ENCODE measurements around the gene ASH1L.
A peak's percentile ranks its signal among the peaks of the same experiment; 100 is the strongest.

ASH1L gene

DNA sequence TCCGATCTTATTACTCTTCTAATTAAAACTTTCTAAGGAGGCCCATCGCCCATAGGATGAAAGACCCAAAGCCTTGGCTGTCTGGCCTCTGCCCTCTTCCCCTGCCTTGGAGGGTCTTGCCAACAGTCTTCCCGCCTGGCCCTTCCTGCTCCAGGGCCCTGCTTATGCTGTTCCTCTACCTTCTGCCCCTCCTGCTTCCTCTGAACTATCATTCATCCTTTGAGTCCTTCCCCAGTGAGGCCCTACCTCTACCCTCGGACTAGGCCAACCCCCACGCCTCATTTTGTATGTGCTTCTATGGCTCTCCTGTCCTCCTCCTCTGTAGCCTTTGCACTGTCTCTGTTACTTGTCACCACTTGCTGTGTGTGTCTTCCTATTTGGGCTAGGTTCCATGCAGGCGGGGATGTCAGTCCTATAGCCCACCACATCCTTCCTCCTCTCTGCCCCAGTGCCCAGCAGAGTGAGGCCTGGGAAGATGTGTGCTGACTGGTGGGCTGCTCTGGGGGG is 236.5 kb downstream of the ASH1L start:
- DNase-seq, result no peak

DNA sequence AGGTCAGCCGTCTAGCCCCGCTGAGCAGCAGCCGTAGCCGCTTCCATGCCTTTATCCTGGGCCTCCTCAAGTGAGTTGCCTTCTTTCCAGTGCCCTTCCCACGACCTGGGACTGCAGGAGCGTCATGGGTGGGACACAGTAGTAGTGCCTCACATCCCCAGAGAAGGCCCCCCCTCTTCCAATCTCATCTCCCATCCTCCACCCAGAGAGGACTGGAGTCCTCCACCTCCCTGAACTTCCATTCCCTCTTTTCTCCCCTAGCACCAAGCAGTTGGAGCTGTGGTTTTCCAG is 237.1 kb downstream of the ASH1L start:
- no peak for DNase-seq

DNA sequence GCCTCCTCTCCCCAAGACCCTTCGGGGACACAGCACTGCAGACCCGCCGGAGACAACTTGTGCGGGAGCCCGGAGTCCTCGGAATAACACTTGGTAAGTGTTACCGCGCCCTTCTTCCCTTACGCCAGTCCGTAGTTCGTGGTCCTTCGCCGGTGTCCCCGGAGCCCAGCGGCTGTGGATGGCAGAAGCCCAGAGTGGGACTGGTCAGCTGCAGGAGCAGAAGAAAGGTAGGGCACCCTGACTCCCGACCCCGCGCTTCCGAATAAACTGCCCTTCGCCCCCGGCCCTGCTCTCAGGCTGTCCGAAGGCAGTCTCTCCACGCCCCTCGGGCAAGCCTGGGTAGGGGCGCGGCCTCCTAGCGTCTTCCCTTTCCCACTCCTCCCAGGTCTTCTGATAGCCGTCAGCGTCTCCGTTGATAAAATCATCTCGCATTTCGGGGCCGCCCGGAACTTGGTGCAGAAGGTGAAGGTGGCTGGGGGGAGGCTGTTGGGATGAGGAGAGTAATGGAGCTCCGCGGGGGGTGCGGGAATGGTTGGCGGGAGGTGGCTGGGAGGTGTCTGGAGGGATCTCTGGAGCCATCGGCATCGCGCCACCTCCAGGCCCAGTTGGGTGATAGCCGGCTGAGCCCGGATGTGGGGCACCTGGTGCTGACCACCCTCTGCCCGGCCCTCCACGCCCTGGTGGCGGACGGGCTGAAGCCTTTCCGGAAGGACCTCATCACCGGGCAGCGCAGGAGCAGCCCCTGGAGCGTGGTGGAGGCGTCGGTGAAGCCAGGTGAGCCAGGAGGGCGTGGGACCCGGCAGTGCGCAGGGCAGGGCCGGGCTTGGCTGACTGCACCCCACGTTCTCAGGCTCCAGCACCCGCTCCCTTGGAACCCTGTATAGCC is 237.6 kb downstream of the ASH1L start:
- DNase-seq, result peak; percentile 82

GRCh38 chr1:155324037-155324716 is 238.4 kb downstream of the ASH1L start:
- peak; percentile 93 for DNase-seq

DNA sequence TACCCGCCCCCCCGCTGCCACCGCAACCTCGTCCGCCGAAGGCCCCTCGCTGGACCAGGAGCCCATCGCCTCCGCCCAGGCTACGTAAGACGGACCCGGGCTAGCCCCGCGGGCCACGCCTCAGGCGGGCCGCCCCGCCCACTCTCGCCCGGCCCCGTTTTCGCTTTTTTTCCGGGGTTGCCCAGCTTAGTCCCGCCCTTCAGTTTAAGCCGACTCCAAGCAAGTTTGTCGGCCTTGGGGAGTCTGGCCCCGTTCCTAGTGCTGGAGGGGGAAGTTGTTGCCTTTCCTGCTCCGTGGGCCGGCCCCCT is 238.9 kb downstream of the ASH1L start:
- no peak for DNase-seq

DNA sequence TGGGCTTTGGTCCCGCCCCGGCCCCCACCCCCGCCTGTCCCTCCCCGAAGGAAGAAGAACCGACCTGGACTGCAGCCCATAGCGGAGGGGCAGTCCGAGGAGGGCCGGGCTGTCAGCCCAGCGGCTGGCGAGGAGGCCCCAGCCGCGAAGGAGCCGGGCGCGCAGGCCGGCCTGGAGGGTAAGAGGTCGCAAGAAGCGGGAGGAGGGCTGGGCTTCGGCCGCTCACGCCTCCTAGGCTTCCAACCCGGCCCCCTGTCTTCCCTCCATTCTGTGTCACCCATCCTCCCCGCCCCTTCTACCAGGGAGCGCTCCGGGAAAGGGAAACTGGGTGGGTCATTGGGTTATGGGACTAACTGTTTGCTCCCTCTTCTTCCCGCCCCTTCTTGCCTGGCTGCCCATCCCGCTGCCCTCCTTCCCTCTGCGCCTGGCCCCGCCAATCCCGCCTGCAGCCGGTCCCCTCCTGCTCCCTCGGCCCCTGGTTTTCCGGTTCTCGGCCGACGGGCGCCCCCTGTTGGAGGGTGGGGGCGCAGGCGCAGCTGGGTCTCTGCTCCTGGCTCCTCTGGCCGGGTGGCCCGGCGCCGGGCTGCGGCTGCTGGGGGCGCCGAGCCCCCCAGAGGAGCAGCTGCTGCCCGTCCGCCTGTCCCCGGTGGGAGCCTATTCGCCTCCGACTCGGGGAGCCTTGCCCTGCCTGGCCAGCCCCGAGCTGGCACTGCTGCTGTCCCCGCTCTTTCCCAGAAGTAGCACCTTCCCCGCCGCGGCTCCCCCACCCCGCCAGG is 239.5 kb downstream of the ASH1L start:
- DNase-seq, result peak; percentile 95

DNA sequence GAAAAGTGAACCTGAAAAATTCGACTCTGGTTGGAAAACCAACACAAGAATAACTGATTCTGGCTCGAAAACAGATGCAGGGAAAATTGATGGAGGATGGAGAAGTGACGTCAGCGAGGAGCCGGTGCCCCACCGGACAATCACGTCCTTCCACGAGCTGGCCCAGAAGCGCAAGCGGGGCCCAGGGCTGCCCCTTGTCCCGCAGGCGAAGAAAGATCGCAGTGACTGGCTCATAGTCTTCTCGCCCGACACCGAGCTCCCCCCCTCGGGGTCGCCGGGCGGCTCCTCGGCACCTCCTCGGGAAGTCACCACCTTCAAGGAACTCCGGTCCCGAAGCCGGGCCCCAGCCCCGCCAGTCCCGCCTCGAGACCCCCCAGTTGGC is 240.0 kb downstream of the ASH1L start:
- DNase-seq, result peak; percentile 64

DNA sequence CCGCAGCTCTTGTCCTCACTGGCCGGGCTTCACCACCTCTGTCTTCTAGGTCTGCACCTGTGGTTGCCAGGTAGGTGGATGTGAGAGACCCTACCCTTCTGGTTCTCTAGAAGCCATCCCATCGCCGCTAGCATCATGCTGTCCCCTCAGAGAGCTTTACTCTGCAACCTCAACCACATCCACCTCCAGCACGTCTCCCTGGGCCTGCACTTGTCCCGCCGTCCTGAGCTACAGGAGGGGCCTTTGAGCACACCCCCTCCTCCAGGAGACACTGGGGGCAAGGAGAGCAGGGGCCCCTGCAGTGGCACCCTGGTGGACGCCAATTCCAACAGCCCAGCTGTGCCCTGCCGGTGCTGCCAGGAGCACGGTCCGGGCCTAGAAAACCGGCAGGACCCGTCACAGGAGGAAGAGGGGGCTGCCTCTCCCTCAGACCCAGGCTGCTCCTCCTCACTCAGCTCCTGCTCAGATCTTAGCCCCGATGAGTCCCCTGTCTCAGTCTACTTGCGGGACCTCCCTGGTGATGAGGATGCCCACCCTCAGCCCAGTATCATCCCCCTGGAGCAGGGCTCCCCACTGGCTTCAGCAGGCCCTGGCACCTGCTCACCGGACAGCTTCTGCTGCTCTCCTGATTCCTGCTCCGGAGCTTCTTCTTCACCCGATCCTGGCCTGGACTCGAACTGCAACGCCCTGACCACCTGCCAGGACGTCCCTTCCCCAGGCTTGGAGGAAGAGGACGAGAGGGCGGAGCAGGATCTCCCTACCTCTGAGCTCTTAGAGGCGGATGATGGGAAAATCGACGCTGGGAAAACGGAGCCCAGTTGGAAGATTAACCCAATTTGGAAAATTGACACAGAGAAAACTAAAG is 240.7 kb downstream of the ASH1L start:
- DNase-seq, result peak; percentile 49

DNA sequence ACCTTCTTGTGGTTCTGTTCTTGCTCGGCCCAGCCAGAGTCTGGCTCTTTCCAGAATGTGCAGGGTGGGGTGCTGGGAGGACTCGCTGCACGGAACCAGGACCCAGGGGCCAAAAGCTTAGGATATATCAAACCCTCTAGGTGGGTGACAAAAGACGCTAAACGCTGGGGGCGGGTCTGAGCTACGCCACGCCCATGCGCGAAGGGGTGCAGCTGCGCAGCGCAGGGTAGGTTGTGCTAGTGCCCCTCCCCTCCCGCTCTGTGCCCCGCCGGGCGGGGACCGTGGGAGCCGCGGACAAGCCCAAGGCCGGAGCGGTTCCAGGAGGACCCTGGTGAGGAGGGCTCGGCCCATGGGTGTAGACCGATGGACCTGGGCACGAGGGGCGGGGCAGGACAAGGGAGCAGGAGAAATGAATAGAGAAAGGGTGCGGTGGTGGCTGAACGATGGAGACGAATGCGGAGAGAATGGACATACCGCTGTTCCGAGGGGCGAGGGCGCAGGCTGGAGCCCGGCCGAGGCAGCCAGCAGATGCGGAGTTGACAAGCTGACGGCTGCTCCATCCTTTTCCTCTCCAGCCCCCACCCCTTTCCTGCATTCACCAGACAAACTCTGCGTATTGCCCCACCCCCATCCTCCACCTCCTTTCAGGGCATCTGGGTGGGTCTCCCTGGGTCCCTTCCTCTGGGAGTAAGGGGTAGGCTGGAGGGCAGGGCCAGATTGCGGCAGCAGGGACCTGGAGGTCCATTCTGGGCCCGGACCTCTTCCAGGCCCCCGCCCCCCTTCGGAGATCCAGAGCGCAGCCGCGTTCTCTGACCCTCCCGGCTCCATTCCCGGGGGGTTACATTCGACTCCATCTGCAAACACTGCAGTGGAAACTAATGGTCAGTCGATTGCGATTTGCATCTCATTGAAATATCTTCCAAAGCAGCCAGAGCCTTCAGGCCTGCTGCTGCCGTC is 241.7 kb downstream of the ASH1L start, which contains the start of gene RUSC1:
TSS of gene RUSC1 (plus strand) at position 234 of the 957 bp plus-strand sequence. CDS start 880 bp downstream, outside the sequence.
- peak; percentile 86 for DNase-seq

GRCh38 chr1:155320252-155320651 is 242.4 kb downstream of the ASH1L start:
- DNase-seq, result no peak

- no peak for DNase-seq
Observed at GRCh38 chr1:155319536-155319935, 243.1 kb downstream of the ASH1L start.

DNA sequence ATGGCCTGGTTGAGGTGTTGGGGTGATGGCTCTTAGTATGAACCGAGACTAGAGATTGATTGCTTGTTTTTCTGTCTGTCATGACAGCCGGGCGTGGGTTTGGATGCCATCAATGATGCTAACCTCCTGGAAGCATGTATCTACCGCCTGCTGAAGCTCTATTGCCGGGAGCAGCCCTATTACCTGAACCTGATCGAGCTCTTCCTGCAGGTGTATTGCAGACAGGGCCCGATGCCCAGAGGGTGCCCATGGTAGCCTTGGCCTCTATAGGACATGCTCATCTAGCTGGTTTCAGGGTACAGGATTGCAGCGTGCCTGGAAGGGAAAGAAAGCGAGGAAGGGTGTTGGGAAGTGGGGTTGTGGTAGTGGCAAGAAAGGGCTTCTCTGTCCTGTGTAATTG is 244.5 kb downstream of the ASH1L start:
- no peak for DNase-seq

DNA sequence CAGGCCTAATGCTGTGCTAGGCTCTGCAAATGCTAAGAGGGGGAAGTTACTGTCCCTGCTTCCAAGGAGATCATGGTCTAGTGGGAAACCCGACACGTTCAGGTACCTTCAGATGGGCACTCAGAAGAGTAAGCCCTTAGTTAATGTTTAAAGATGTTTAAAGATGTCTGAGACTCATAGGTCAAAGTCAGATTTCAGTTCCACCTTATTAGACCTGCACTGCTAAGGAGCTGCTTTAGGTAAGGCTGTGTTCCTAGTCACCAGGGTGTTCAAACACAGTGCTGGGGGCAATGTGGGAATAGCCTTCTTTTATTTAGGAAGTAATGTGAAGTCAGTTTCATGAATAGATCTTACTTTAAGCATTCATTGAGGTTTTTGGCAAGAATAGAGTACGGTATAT is 245.7 kb downstream of the ASH1L start:
- no peak for DNase-seq

DNA sequence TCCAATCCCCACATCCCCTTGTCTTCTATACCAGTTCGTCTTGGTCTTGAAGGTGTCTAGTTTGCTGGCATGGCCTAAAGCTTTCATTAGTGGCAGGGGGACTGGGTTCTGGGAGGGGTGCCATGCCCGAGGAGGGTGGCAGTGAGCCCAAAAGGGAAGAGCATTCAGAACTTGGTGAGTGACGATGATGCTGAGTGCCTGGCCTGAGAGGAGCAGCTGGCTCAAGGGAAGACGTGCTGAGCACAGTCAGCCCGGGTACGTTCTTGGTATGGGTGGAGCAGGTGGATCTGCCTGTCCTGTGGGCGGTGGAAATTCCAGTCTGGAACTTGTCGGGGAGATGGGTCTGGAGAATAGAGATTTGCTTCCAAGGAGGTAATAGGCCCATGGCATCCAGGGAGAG is 249.3 kb downstream of the ASH1L start:
- DNase-seq, result no peak

- DNase-seq, result no peak
Observed at GRCh38 chr1:155309423-155310021, 253.1 kb downstream of the ASH1L start.

DNA sequence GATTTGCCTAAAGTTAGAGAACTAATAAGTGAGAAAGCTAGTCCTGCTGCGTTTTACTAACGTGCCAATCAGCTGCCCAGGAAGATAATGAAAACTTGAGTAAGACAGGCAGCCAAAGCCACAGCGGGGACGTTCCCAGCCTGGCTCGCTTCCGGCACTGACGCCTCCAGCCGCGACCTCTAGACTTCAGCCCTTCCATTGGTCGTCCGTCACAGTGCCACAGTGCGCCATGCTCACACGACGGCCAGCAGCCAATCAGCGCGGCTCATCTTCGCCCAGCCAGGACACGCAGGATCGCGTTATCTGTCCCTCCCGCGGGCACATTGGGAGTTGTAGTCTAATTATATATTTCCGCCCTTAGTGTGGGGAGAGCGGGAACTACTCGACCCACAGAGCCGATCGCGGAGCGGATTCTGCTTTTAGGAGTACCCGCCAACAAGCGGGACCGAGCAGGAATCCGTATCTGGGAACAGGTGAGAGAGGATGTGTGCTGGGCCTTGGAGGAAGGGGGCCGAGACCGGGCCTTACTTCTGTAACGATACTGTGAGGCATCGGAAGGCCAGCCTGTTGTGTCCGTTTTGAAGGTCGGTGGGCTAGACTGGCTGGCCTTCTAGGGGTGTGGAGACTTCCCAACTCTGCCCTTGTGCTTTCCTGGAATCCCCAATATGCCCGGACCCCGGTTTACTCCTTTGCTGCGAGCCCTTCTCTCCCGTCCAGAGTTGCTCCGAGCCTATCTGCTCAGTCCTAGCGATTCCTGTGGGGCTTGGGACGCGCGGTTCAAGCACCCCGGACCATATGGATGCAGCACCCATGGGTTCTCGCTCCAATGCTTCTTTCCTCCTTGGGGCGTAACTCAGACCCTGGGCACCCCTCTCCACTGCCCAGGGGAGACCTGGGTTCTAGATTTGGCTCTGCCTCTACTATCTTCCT is 253.8 kb downstream of the ASH1L start, which contains the start of gene FDPS:
TSS of gene FDPS (plus strand) at position 374 of the 930 bp plus-strand sequence. CDS start 924 bp downstream, outside the sequence.
- DNase-seq, result peak; percentile 96

GRCh38 chr1:155307247-155307740 is 255.3 kb downstream of the ASH1L start:
- peak; percentile 29 for DNase-seq

DNA sequence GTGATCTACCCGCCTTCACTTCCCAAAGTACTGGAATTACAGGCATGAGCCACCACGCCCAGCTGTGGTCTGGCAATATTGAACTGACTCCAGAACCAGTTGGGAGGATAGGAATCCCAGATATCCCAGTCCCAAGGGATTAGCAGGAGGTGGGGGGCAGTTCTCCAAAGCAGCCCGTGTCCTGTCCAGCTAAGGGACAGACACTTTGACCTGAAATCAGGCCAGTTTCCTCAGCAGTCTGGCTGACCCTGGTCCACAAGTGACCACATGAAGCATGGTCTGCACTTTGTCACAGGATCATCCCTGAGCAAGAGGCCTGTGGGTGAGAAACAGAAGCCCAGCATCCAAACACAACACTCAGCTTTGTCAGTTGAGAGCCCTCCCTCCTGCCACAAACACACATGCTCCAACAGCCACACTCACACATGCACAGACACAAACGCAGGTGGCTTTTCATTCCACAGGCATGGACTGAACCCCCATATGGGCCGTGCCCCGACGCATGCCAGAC is 256.7 kb downstream of the ASH1L start:
- DNase-seq, result no peak

DNA sequence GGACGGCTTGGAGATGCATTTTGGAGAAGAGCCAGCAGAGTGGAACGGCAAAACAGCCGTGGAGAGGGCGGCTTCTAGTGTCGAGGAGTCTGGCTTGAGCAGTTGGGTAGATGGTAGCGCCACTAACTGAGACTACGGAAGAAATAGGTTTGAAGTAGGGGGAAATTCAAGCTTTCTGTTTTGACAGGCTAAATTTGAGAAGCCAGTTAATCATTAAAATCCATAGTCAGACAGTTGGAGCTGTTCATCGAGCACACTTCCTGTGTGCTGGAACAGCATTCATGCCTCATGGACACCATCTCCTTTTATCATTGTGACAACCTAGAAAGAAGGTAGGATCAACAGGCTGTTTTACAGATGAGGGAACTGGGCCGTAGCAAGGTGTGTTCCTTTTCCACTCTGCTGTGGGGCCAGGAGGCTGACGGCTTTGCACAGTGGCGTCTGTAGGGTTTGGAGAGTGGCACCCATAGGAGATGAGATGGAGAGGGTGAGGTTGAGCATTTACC is 258.0 kb downstream of the ASH1L start:
- no peak for DNase-seq

Data from retina (tissue), 1 donor.